Lower lobe of right lung (tissue), 2 donors: ENCODE measurements around the gene GATA5. TPM values are rescaled to one million over a fixed set of nuclear protein-coding genes. Genes with fewer than 3 reads are reported as not detected.

ENCODE experiments used
- ATAC-seq, 2 donors: fragments of 200-7000 bp; cut with Tn5 transposase; one replicate each; pipeline ENCODE4 v1.9.1; 2020 to 2022; ENCODE audit warnings: mild to moderate bottlenecking in 2 of 2, moderate library complexity in 2 of 2
- DNase-seq: peaks from one replicate; pipeline ENCODE4 v3.0.0-alpha.2; 2020
- H3K27ac ChIP-seq: fragments of 200-600 bp; one replicate; pipeline ENCODE4 v1.8.0; 2022
- H3K27me3 ChIP-seq: fragments of 200-600 bp; one replicate; pipeline ENCODE4 v1.8.0; 2022; ENCODE audit warnings: low read depth
- H3K36me3 ChIP-seq: fragments of 200-600 bp; one replicate; pipeline ENCODE4 v1.8.0; 2022; ENCODE audit warnings: mild to moderate bottlenecking
- H3K4me1 ChIP-seq: fragments of 200-600 bp; one replicate; pipeline ENCODE4 v1.8.0; 2022
- H3K4me3 ChIP-seq: fragments of 200-600 bp; one replicate; pipeline ENCODE4 v1.8.0; 2022; ENCODE audit warnings: mild to moderate bottlenecking
- H3K9me3 ChIP-seq: fragments of 200-600 bp; one replicate; pipeline ENCODE4 v1.8.0; 2022
- CTCF ChIP-seq: fragments of 200-600 bp; IDR thresholded peaks from one replicate; pipeline ENCODE4 v1.8.0; 2022; ENCODE audit warnings: antibody characterized with exemption, mild to moderate bottlenecking
- intact Hi-C: fragments of 100-400 bp; cut with DNase I; formaldehyde crosslinking; loops from one replicate; pipeline ENCODE4 v1.11.0; 2022
- total RNA-seq: library from RNA; stranded (reverse); fragmentation: NEBNext Ultra II Directional; extraction: Animal tissue kit (Norgen Biotek cat#: 25700); gene quantifications from one replicate; pipeline ENCODE4 v1.2.1, GENCODE V29; 2021
- donor health status: DM: no; HTN: yes; CAD: no; lungs with severe emphysema.

Gene GATA5
- total RNA-seq, 1 donor from 2014 or later = 1.8 TPM

GRCh38 chr20:62454904-62455636 is 20.7 kb downstream of the GATA5 start:
- TF ChIP-seq CTCF = no peak
- intact Hi-C loops = no loop called here
- H3K27me3 ChIP-seq = peaks cover 62% of the 10 kb centered on the region
- H3K4me1 ChIP-seq = no peaks in the 10 kb centered on the region
- H3K9me3 ChIP-seq = no peaks in the 10 kb centered on the region
- DNase-seq (no peak), ATAC-seq (no peak)
- H3K4me3 ChIP-seq = no peak overlapping the region
- no peaks in the 10 kb centered on the region for H3K36me3 ChIP-seq
- H3K27ac ChIP-seq = no peak overlapping the region

- ATAC-seq (no peak), DNase-seq (no peak)
- intact Hi-C loops = no loop called here
- Histone ChIP-seq H3K27me3 (peaks cover 65% of the 10 kb centered on the region), H3K4me3 (no peak overlapping the region), H3K9me3 (no peaks in the 10 kb centered on the region), H3K36me3 (no peaks in the 10 kb centered on the region), H3K4me1 (no peaks in the 10 kb centered on the region), H3K27ac (no peak overlapping the region)
- no peak for TF ChIP-seq CTCF
These were observed 22.5 kb downstream of the GATA5 start for GRCh38 chr20:62453186-62453808.

GRCh38 chr20:62452475-62453095 is 23.2 kb downstream of the GATA5 start:
- no peak for ATAC-seq
- no peak for TF ChIP-seq CTCF
- Histone ChIP-seq H3K4me3 (no peak overlapping the region), H3K36me3 (no peaks in the 10 kb centered on the region), H3K4me1 (no peaks in the 10 kb centered on the region), H3K27ac (no peak overlapping the region), H3K9me3 (no peaks in the 10 kb centered on the region), H3K27me3 (peaks cover 64% of the 10 kb centered on the region)
- intact Hi-C loops = no loop called here
- DNase-seq = no peak

GRCh38 chr20:62451970-62452369 is 23.8 kb downstream of the GATA5 start:
- no peak for TF ChIP-seq CTCF
- DNase-seq (no peak), ATAC-seq (no peak)
- Histone ChIP-seq H3K36me3 (no peaks in the 10 kb centered on the region), H3K4me1 (no peaks in the 10 kb centered on the region), H3K9me3 (no peaks in the 10 kb centered on the region), H3K27me3 (peaks cover 60% of the 10 kb centered on the region), H3K4me3 (no peak overlapping the region), H3K27ac (no peak overlapping the region)
- intact Hi-C loops = no loop called here

- DNase-seq (no peak), ATAC-seq (no peak)
- H3K9me3 ChIP-seq = no peaks in the 10 kb centered on the region
- H3K4me3 ChIP-seq = no peak overlapping the region
- intact Hi-C loops = no loop called here
- no peak overlapping the region for H3K27ac ChIP-seq
- H3K36me3 ChIP-seq = no peaks in the 10 kb centered on the region
- no peak for TF ChIP-seq CTCF
- peaks cover 56% of the 10 kb centered on the region for H3K27me3 ChIP-seq
- H3K4me1 ChIP-seq = no peaks in the 10 kb centered on the region
These were observed 24.5 kb downstream of the GATA5 start for GRCh38 chr20:62451156-62451767.
